ENCODE results near the gene GSDME. TPM values are rescaled to one million over a fixed set of nuclear protein-coding genes. Genes with fewer than 3 reads are reported as not detected.

Gene GSDME
- total and polyA plus RNA-seq, 4 donors, result 3.2 to 4.0 (median 3.7) TPM

DNA sequence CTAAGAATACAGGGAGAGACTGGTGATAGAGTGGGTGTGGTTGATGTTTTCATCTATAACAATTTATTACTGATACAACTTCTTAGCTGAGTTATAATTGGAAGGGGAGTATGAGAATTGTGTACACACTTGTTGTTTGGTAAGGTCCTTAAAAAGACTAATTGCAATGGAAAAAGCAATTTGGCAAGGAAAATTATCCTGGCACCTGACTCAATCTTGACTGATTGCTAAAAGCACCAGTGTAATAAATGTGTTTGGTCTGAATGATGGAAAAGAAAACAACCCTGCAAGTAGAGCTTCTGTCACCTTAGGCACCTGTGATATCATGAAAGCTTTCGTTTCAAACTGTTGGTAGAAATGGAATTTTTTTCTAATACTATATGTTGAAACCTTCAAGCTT lies 6.7 kb upstream of the GSDME start:
- Histone ChIP-seq H3K36me3 (ENCODE audit: control insufficient read depth in 4 of 4, insufficient read depth in 3 of 4, low read depth in 1 of 4, low read length in 3 of 4) (no peaks in the 10 kb centered on the region), H3K27ac (ENCODE audit: low read depth in 1 of 2, low read length in 2 of 2) (no peak overlapping the region), H3K9ac (ENCODE audit: low read depth in 1 of 2, low read length in 2 of 2) (no peak overlapping the region), H3K4me1 (ENCODE audit: control insufficient read depth in 4 of 4, insufficient read depth in 4 of 4, low read length in 3 of 4) (no peaks in the 10 kb centered on the region), H3K27me3 (ENCODE audit: control insufficient read depth in 4 of 4, insufficient read depth in 4 of 4, low read length in 3 of 4) (no peaks in the 10 kb centered on the region), H3K9me3 (ENCODE audit: control insufficient read depth in 4 of 4, low read length in 3 of 4) (no peaks in the 10 kb centered on the region), H3K4me3 (ENCODE audit: low read depth in 1 of 3, low read length in 3 of 3) (no peak overlapping the region)
- no peak for TF ChIP-seq RXRA (IDR thresholded peaks at IDR 0.05)
- TF ChIP-seq MAX (IDR thresholded peaks at IDR 0.05), result no peak
- no peak for TF ChIP-seq FOXA1 (IDR thresholded peaks at IDR 0.05)
- no peak for TF ChIP-seq EGR1 (IDR thresholded peaks at IDR 0.05; ENCODE audit: low read depth in 2 of 2)
- TF ChIP-seq YY1 (IDR thresholded peaks at IDR 0.05), result no peak
- TF ChIP-seq REST (IDR thresholded peaks at IDR 0.05), result no peak
- no peak for TF ChIP-seq SP1 (IDR thresholded peaks at IDR 0.05)
- TF ChIP-seq, protein P1, sequence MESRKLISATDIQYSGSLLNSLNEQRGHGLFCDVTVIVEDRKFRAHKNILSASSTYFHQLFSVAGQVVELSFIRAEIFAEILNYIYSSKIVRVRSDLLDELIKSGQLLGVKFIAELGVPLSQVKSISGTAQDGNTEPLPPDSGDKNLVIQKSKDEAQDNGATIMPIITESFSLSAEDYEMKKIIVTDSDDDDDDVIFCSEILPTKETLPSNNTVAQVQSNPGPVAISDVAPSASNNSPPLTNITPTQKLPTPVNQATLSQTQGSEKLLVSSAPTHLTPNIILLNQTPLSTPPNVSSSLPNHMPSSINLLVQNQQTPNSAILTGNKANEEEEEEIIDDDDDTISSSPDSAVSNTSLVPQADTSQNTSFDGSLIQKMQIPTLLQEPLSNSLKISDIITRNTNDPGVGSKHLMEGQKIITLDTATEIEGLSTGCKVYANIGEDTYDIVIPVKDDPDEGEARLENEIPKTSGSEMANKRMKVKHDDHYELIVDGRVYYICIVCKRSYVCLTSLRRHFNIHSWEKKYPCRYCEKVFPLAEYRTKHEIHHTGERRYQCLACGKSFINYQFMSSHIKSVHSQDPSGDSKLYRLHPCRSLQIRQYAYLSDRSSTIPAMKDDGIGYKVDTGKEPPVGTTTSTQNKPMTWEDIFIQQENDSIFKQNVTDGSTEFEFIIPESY (IDR thresholded peaks at IDR 0.05), result no peak
- TF ChIP-seq HNF4A (conservative IDR thresholded peaks at IDR 0.05), result no peak
- TF ChIP-seq CTCF (IDR thresholded peaks at IDR 0.05; ENCODE audit: low read depth, low read length, missing input control), result no peak
- no peak for TF ChIP-seq RAD21 (IDR thresholded peaks at IDR 0.05)
- no peak for TF ChIP-seq ATF3 (IDR thresholded peaks at IDR 0.05)
- TF ChIP-seq HNF4G (IDR thresholded peaks at IDR 0.05), result no peak
- no peak for TF ChIP-seq TAF1 (conservative IDR thresholded peaks at IDR 0.05)
- no peak for TF ChIP-seq JUND (IDR thresholded peaks at IDR 0.05)
- no peak for TF ChIP-seq GABPA (IDR thresholded peaks at IDR 0.05 in 1 of 2, conservative IDR thresholded peaks at IDR 0.05 in 1 of 2)
- TF ChIP-seq NR2F2 (IDR thresholded peaks at IDR 0.05), result no peak
- no peak for TF ChIP-seq FOXA2 (IDR thresholded peaks at IDR 0.05)
- no peak for DNase-seq (ENCODE audit: low spot score)
- WGBS, result 71% methylated on average over 1 of the region's 1 CpG

Measured in liver (tissue), 9 donors.